Measurements from ENCODE around the gene PDCD5.

DNA sequence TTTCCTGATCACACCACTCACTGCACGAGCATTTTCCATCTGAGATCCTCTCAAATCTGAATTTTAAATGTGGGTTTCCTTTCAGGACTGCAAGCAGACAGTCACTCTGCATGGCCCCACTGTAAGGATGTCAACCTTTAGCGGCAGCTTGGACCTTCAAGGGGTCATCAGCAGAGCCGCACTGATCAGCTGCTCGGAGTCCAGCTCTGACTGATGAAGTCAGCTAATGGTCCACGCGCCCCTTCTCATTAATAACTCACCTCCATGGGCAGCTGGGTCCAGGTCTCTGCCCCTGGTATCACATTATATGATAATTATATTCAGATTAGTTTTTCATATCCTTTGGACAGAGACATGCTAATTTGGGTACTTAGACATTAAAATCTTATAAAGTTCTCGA, 36.1 kb upstream of the PDCD5 start:
- no peak for TF ChIP-seq CTCF (conservative IDR thresholded peaks at IDR 0.05; ENCODE audit: low read depth, low read length)
- no peak for TF ChIP-seq EZH2 (IDR thresholded peaks at IDR 0.05; ENCODE audit: borderline replicate concordance, low read depth, low read length, poor library complexity, severe bottlenecking)

All from A673 (cell line).